Psoas muscle (tissue), 8 donors: Measurements from ENCODE around the gene UBE2D2. TPM values are rescaled to one million over a fixed set of nuclear protein-coding genes. Genes with fewer than 3 reads are reported as not detected.

Experiments
- ATAC-seq, 4 donors: fragments of 200-7000 bp; cut with Tn5 transposase; one replicate each; pipeline ENCODE4 v1.9.1; 2020; ENCODE audit warnings: moderate library complexity in 3 of 4, mild to moderate bottlenecking in 2 of 4
- DNase-seq, 2 donors: peaks; one replicate each; pipeline ENCODE4 v3.0.0-alpha.2; 2020
- H3K27ac ChIP-seq: fragments of 200-600 bp; one replicate; pipeline ENCODE4 v1.8.0; 2022
- H3K27me3 ChIP-seq, 3 donors: fragments of 200-600 bp in 1 of 3; one replicate each; pipeline versions ENCODE4 v1.6.1 to v1.8.0; 2013 to 2022; ENCODE audit warnings: low read length in 2 of 3, mild to moderate bottlenecking in 2 of 3, moderate library complexity in 1 of 3; ENCODE audit not compliant: insufficient read depth in 3 of 3
- H3K36me3 ChIP-seq, 2 donors: fragments of 200-600 bp in 1 of 2; one replicate each; pipeline versions ENCODE4 v1.6.1 to v1.8.0; 2013 to 2022; ENCODE audit warnings: low read depth in 1 of 2, mild to moderate bottlenecking in 1 of 2, moderate library complexity in 1 of 2; ENCODE audit not compliant: insufficient read depth in 1 of 2
- H3K4me1 ChIP-seq: fragments of 200-600 bp; one replicate; pipeline ENCODE4 v1.8.0; 2022
- H3K4me3 ChIP-seq: fragments of 200-600 bp; one replicate; pipeline ENCODE4 v1.8.0; 2022; ENCODE audit warnings: mild to moderate bottlenecking
- H3K9me3 ChIP-seq: fragments of 200-600 bp; one replicate; pipeline ENCODE4 v1.8.0; 2022
- CTCF ChIP-seq: fragments of 200-600 bp; IDR thresholded peaks from one replicate; pipeline ENCODE4 v1.8.0; 2022; ENCODE audit warnings: antibody characterized with exemption
- WGBS, 3 donors: extraction: QIAGEN DNeasy Blood & Tissue Kit; methylation state at CpG; one replicate each; pipeline versions ENCODE4 v1.1.6 to v1.1.7; 2013; 5-methylcytosine and 5-hydroxymethylcytosine counted together
- intact Hi-C, 2 donors: fragments of 100-400 bp; cut with DNase I; formaldehyde crosslinking; loops; one replicate each; pipeline versions ENCODE4 v1.11.0 to v1.14.2; 2022
- polyA plus RNA-seq, 3 donors: library from polyadenylated mRNA; stranded (reverse); fragments of 200-250 nt; gene quantifications; one replicate each; pipeline ENCODE4 v1.2.3, GENCODE V29; 2013
- total RNA-seq, 4 donors: library from RNA; stranded (reverse); fragmentation: NEBNext Ultra II Directional in 2 of 4; extraction: Animal tissue kit (Norgen Biotek cat#: 25700) in 2 of 4; gene quantifications; one replicate each; pipeline versions ENCODE4 v1.2.1 to v1.2.4, GENCODE V29; 2021 to 2023
- donor health status: healthy with polysubstance abuse.
- donor health status: DM: no; HTN: no; CAD: no; lungs with moderate emphysema.
- donor health status: Bipolar disorder and iron deficiency.
- donor health status: healthy.
- donor health status: DM: yes; HTN: yes; CAD: no.
- donor health status: DM: no; HTN: no; CAD: no.
- donor health status: DM: no; HTN: no; CAD: no.
- donor health status: DM: yes; HTN: yes; CAD: no.

UBE2D2 gene
- total and polyA plus RNA-seq, 7 donors = 107 to 243 (median 163) TPM

- Histone ChIP-seq H3K27me3 (no peaks in the 10 kb centered on the region), H3K4me3 (peak overlapping the region; percentile 67), H3K27ac (peak overlapping the region; percentile 98), H3K4me1 (peaks cover 97% of the 10 kb centered on the region), H3K9me3 (no peaks in the 10 kb centered on the region), H3K36me3 (no peaks in the 10 kb centered on the region)
- TF ChIP-seq CTCF = no peak
- WGBS, 3 donors = 31 to 63% (median 41%) methylated on average over 2 of the region's 2 CpGs
- ATAC-seq (no peak), DNase-seq (no peak)
- intact Hi-C loops = no loop called here
Measured at GRCh38 chr5:139667001-139667729, 106.0 kb downstream of the UBE2D2 start.

- peaks cover 97% of the 10 kb centered on the region for H3K4me1 ChIP-seq
- ATAC-seq (no peak), DNase-seq (no peak)
- no peaks in the 10 kb centered on the region for H3K27me3 ChIP-seq
- H3K36me3 ChIP-seq = no peaks in the 10 kb centered on the region
- peak overlapping the region; percentile 98 for H3K27ac ChIP-seq
- 16 to 30% (median 22%) methylated on average over 5 of the region's 5 CpGs for WGBS, 3 donors
- TF ChIP-seq CTCF = no peak
- peak overlapping the region; percentile 67 for H3K4me3 ChIP-seq
- no peaks in the 10 kb centered on the region for H3K9me3 ChIP-seq
- intact Hi-C loops = no loop called here
Measured at GRCh38 chr5:139667730-139668063, 106.6 kb downstream of the UBE2D2 start.

- H3K4me3 ChIP-seq = peak overlapping the region; percentile 67
- intact Hi-C loops = no loop called here
- 2 to 4% (median 2%) methylated on average over 31 to 55 of the region's 55 CpGs for WGBS, 3 donors
- peak overlapping the region; percentile 98 for H3K27ac ChIP-seq
- peak; percentile 39 to 52 (median 44) for ATAC-seq
- H3K4me1 ChIP-seq = peaks cover 97% of the 10 kb centered on the region
- H3K9me3 ChIP-seq = no peaks in the 10 kb centered on the region
- TF ChIP-seq CTCF = no peak
- peak; percentile 71 to 82 for DNase-seq
- H3K36me3 ChIP-seq = no peaks in the 10 kb centered on the region
- H3K27me3 ChIP-seq = no peaks in the 10 kb centered on the region
Measured at GRCh38 chr5:139668064-139668880, 107.1 kb downstream of the UBE2D2 start.

GRCh38 chr5:139668924-139669661 is 108.0 kb downstream of the UBE2D2 start:
- H3K9me3 ChIP-seq = no peaks in the 10 kb centered on the region
- no peaks in the 10 kb centered on the region for H3K27me3 ChIP-seq
- H3K4me1 ChIP-seq = peaks cover 97% of the 10 kb centered on the region
- intact Hi-C loops = no loop called here
- no peak for ATAC-seq
- WGBS, 3 donors = 25 to 52% (median 28%) methylated on average over 18 of the region's 18 CpGs
- no peaks in the 10 kb centered on the region for H3K36me3 ChIP-seq
- no peak for TF ChIP-seq CTCF
- peak overlapping the region; percentile 98 for H3K27ac ChIP-seq
- DNase-seq = no peak
- H3K4me3 ChIP-seq = peak overlapping the region; percentile 67
